ENCODE results near the gene MYO18A.

GRCh38 chr17:29085223-29085622 is 95.0 kb downstream of the MYO18A start:
- no peak for TF ChIP-seq CTCF (IDR thresholded peaks at IDR 0.05)
- TF ChIP-seq POLR2A (IDR thresholded peaks at IDR 0.05): no peak

Data from prostate gland (tissue), 2 donors.